SU-DHL-6 (cell line): Measurements from ENCODE around the gene NAXE.
"Not testable (repeated sequence)": the region's sequence is repeated elsewhere in the genome, so short reads cannot be mapped to it uniquely, and the experiment has no call there.

Experiments used
- H2AFZ ChIP-seq: fragments of 200-600 bp; sonication (generic); 2 replicates; pipeline ENCODE4 v1.6.1; 2014; ENCODE audit warnings: low read depth, mild to moderate bottlenecking, moderate library complexity, mixed read lengths, antibody characterized with exemption, low read length; ENCODE audit not compliant: severe bottlenecking
- H3F3A ChIP-seq: fragments of 200-600 bp; shearing (Covaris generic); 2 replicates; pipeline ENCODE4 v1.6.0; 2016; ENCODE audit warnings: antibody characterized with exemption, mild to moderate bottlenecking; ENCODE audit not compliant: insufficient read depth
- H3K27ac ChIP-seq: fragments of 200-600 bp; sonication (generic); 2 replicates; pipeline ENCODE4 v1.5.1; 2016; ENCODE audit warnings: low read depth, mild to moderate bottlenecking, low read length, moderate library complexity, mixed read lengths
- H3K27me3 ChIP-seq: fragments of 200-600 bp; sonication (generic), shearing (Covaris generic); 2 replicates; pipeline ENCODE4 v1.6.0; 2014; ENCODE audit warnings: mild to moderate bottlenecking, low read length
- H3K36me3 ChIP-seq: fragments of 200-600 bp; sonication (generic); 2 replicates; pipeline ENCODE4 v1.6.1; 2014; ENCODE audit warnings: mild to moderate bottlenecking, low read length, mixed read lengths
- H3K4me2 ChIP-seq: fragments of 300-600, 200-600 bp; shearing (Covaris generic), sonication (generic); 2 replicates; pipeline ENCODE4 v1.6.0; 2014; ENCODE audit warnings: low read length, low read depth, mild to moderate bottlenecking; ENCODE audit not compliant: poor library complexity, severe bottlenecking
- H3K4me3 ChIP-seq: fragments of 200-600 bp; sonication (generic); 2 replicates; pipeline ENCODE4 v1.5.1; 2014; ENCODE audit warnings: antibody characterized with exemption, low read length, mild to moderate bottlenecking, mixed read lengths; ENCODE audit not compliant: insufficient read depth, poor library complexity, severe bottlenecking
- H3K79me2 ChIP-seq: fragments of 200-600 bp; sonication (generic); 2 replicates; pipeline ENCODE4 v1.6.1; 2014; ENCODE audit warnings: mild to moderate bottlenecking, low read length, moderate library complexity; ENCODE audit not compliant: insufficient read depth
- H3K9ac ChIP-seq: fragments of 200-600 bp; sonication (generic); 2 replicates; pipeline ENCODE4 v1.7.0; 2014; ENCODE audit warnings: mild to moderate bottlenecking, low read length
- H3K9me2 ChIP-seq: fragments of 200-600 bp; sonication (generic); replicated peaks from 2 replicates; pipeline ENCODE4 v1.6.1; 2014; ENCODE audit warnings: low read length; ENCODE audit not compliant: insufficient read depth
- H3K9me3 ChIP-seq: fragments of 200-600 bp; sonication (generic); 2 replicates; pipeline ENCODE4 v1.6.1; 2014; ENCODE audit warnings: low read length, mixed read lengths; ENCODE audit not compliant: insufficient read depth
- H4K20me1 ChIP-seq: fragments of 200-600 bp; sonication (generic); 2 replicates; pipeline ENCODE4 v1.6.1; 2014; ENCODE audit warnings: low read depth, mild to moderate bottlenecking, antibody characterized with exemption, low read length, moderate library complexity, mixed read lengths
- CTCF ChIP-seq: fragments of 200-600 bp; sonication (generic); IDR thresholded peaks from one replicate; pipeline ENCODE4 v1.5.1; 2017; ENCODE audit warnings: antibody characterized with exemption, mild to moderate bottlenecking, low read length, moderate library complexity; ENCODE audit not compliant: insufficient read depth, poor library complexity, severe bottlenecking
- EZH2phosphoT487 ChIP-seq: fragments of 200-600 bp; sonication (generic), shearing (Covaris generic); conservative IDR thresholded peaks from 2 replicates; pipeline ENCODE4 v1.6.1; 2018; ENCODE audit warnings: mild to moderate bottlenecking, antibody characterized with exemption, low read length, moderate library complexity, mixed read lengths

NAXE gene

DNA sequence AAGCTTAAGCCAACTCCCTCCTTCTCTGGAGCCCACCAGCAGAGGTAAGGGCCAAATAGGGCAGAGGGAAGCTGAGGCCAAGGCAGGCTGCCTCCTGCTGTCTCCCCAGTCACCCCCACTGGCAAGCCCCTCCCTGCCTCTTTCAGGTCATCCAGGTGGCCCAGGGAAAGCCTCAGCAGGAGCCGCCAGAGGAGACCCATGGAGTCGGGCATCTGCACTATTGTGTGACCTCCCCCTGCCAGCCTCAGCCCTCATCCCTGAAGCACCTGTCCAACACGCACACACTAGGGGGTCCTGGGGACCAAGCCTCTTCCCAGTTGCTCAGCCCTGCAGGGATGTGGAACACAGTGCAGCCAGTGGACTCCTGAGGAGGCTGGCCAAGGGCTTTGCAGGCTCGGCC, 5.3 kb upstream of the NAXE start:
- H2AFZ ChIP-seq = no peak overlapping the region
- no peaks in the 10 kb centered on the region for H3K27me3 ChIP-seq
- H4K20me1 ChIP-seq = no peaks in the 10 kb centered on the region
- H3K4me2 ChIP-seq = no peak overlapping the region
- H3K4me3 ChIP-seq = no peak overlapping the region
- no peak for TF ChIP-seq EZH2phosphoT487
- TF ChIP-seq CTCF = no peak
- no peaks in the 10 kb centered on the region for H3K36me3 ChIP-seq
- no peaks in the 10 kb centered on the region for H3F3A ChIP-seq
- H3K79me2 ChIP-seq = no peaks in the 10 kb centered on the region
- no peak overlapping the region for H3K27ac ChIP-seq
- no peak overlapping the region for H3K9ac ChIP-seq
- no peaks in the 10 kb centered on the region for H3K9me2 ChIP-seq
- no peaks in the 10 kb centered on the region for H3K9me3 ChIP-seq

GRCh38 chr1:156586892-156587477, 4.6 kb upstream of the NAXE start:
- TF ChIP-seq EZH2phosphoT487 (no peak), CTCF (no peak)
- Histone ChIP-seq H3K9me3 (no peaks in the 10 kb centered on the region), H3K36me3 (no peaks in the 10 kb centered on the region), H3K79me2 (peaks cover under 1% of the 10 kb centered on the region; the same call in 1 of the 2 replicates), H3K27ac (no peak overlapping the region), H3K4me2 (no peak overlapping the region), H4K20me1 (no peaks in the 10 kb centered on the region), H3K9me2 (no peaks in the 10 kb centered on the region), H3K9ac (no peak overlapping the region), H3K4me3 (no peak overlapping the region), H3F3A (no peaks in the 10 kb centered on the region), H3K27me3 (no peaks in the 10 kb centered on the region), H2AFZ (no peak overlapping the region)

GRCh38 chr1:156587927-156588326, 3.6 kb upstream of the NAXE start:
- H3K79me2 ChIP-seq, H2AFZ ChIP-seq, H3K27me3 ChIP-seq, H3K9ac ChIP-seq, H3K4me3 ChIP-seq, H3K9me2 ChIP-seq, H3K9me3 ChIP-seq, H3K4me2 ChIP-seq, H3K27ac ChIP-seq, H4K20me1 ChIP-seq, H3K36me3 ChIP-seq, H3F3A ChIP-seq: not testable (repeated sequence)

DNA sequence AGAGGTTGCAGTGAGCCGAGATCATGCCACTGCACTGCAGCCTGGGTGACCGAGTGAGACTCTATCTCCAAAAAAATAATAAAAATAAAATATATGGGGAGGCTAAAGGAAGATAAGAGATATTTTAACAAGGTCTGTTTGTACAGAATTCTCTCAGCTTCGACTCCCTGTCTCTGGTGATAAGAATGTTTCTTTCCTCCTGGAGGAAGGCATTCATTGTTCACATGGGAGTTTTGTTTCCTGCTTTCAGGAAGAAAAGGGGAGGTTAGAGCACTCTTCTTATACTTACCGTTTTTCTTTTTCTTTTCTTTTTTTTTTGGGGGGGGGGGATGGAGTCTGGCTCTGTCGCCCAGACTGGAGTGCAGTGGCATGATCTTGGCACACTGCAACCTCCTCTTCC, 2.0 kb upstream of the NAXE start:
- no peak for TF ChIP-seq EZH2phosphoT487
- no peak for TF ChIP-seq CTCF
- no peak overlapping the region for H3K4me2 ChIP-seq
- peaks cover 22% of the 10 kb centered on the region for H3F3A ChIP-seq
- H3K9me2 ChIP-seq = no peaks in the 10 kb centered on the region
- H3K9ac ChIP-seq = no peak overlapping the region
- H3K79me2 ChIP-seq = peaks cover 5% of the 10 kb centered on the region; the same call in 1 of the 2 replicates
- no peak overlapping the region for H3K27ac ChIP-seq
- no peak overlapping the region for H2AFZ ChIP-seq
- H3K36me3 ChIP-seq = no peaks in the 10 kb centered on the region
- no peaks in the 10 kb centered on the region for H3K9me3 ChIP-seq
- H3K27me3 ChIP-seq = no peaks in the 10 kb centered on the region
- no peaks in the 10 kb centered on the region for H4K20me1 ChIP-seq
- no peak overlapping the region for H3K4me3 ChIP-seq
